Measurements from ENCODE around the gene PPP1R3A. TPM values are rescaled to one million over a fixed set of nuclear protein-coding genes. Genes with fewer than 3 reads are reported as not detected.
"Not testable (repeated sequence)": the region's sequence is repeated elsewhere in the genome, so short reads cannot be mapped to it uniquely, and the experiment has no call there.

PPP1R3A gene
- total and polyA plus RNA-seq, 8 donors, result 0.06 to 4.2 (median 1.9) TPM

DNA sequence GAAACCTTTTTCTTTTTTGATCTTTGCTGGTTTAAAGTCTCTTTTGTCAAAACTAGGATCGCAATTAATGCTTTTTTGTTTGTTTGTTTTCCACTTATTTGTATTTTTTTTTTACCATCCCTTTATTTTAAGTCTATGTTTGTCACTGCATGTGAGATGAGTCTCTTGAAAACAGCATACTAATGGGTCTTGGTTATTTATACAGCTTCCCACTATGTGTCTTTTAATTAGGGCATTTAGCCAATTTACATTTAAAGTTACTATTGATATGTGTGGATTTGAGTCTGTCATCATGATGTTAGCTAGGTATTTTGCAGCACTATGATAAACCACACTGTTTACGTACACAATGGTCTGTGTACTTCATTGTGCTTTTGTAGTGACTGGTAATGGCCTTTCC lies 34.7 kb upstream of the PPP1R3A start:
- Histone ChIP-seq H3K9me3 (peaks cover 0 to 55% of the 10 kb centered on the region in 2 donors), H3K36me3 (no peaks in the 10 kb centered on the region), H3K4me3 (no peak overlapping the region), H3K4me1 (no peaks in the 10 kb centered on the region), H3K27ac (no peak overlapping the region), H3K27me3 (no peaks in the 10 kb centered on the region)
- ATAC-seq, result no peak
- no peak for DNase-seq
- intact Hi-C loops (cut with DNase I), result no loop called here
- TF ChIP-seq, protein P1, sequence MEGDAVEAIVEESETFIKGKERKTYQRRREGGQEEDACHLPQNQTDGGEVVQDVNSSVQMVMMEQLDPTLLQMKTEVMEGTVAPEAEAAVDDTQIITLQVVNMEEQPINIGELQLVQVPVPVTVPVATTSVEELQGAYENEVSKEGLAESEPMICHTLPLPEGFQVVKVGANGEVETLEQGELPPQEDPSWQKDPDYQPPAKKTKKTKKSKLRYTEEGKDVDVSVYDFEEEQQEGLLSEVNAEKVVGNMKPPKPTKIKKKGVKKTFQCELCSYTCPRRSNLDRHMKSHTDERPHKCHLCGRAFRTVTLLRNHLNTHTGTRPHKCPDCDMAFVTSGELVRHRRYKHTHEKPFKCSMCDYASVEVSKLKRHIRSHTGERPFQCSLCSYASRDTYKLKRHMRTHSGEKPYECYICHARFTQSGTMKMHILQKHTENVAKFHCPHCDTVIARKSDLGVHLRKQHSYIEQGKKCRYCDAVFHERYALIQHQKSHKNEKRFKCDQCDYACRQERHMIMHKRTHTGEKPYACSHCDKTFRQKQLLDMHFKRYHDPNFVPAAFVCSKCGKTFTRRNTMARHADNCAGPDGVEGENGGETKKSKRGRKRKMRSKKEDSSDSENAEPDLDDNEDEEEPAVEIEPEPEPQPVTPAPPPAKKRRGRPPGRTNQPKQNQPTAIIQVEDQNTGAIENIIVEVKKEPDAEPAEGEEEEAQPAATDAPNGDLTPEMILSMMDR (IDR thresholded peaks at IDR 0.05), result no peak

DNA sequence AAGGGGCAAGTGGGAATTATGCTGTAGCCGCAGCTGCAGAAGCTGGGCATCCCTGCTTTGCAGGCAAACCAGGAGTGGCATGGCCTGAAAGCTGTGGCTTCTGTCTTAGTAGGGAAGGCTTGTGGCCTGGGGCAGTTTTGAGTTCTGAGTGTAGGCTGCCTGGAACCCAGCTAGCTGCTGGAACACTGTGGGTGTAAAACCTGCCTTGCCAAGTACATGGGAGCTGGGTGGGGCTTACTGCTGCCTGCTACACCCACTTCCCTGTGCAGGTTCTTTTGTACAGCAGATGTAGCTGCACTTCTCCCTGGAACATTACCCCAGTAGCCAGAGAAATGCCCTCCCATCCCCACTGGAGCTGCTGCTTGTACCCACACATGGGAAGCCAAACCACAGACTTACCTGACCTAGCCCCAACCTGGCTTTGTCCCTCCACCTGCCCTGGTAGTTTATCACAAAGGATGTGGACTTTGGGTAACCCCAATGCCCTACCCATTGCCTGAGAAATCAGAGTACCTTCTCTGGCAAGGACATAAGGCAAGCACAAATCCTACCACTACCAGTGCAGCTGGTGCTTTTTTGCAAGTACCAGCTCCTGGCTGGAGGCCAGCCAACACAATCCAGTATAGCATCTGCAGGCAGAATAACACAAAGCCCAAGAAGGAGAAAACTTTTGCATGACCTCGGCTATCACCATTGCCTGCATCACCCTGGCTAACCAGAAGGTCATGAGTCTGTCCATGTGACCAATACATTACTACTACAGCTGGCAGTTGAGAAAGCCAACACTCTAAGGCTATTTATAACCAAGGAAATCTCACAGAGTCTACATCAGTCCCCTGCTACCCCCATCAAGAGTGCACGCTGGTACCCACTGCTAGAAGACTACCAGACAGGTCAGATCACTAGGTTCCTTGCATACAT lies 26.5 kb upstream of the PPP1R3A start:
- TF ChIP-seq, protein P1 (IDR thresholded peaks at IDR 0.05), result no peak
- no peaks in the 10 kb centered on the region for H3K4me1 ChIP-seq
- H3K27ac ChIP-seq, result no peak overlapping the region
- DNase-seq (peak in 1 of 4 donors; percentile 2), ATAC-seq (no peak)
- no peaks in the 10 kb centered on the region for H3K27me3 ChIP-seq
- intact Hi-C loops (cut with DNase I), result no loop called here
- H3K36me3 ChIP-seq, result no peaks in the 10 kb centered on the region
- H3K9me3 ChIP-seq, result peaks cover 0 to 9% of the 10 kb centered on the region in 2 donors
- H3K4me3 ChIP-seq, result no peak overlapping the region

DNA sequence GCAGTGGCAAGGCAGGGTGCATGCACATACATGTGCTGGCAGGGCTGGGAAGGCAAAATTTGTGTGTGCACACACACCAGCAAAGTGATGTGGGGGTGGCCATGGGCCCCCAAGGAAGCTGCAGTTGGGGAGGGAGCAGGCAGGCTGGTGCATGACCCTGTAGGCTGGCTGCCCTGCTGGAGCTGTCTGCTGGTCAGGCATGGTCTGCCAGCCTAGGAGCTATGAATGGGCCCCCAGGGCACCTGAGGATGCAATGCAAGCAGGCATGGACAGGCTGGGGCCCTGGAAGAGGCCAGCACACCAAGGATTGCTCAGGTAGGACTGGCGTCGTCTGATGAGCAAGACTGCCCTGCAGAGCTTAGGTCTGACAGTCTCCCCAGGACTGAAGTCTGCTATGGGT lies 18.2 kb upstream of the PPP1R3A start:
- Histone ChIP-seq H3K9me3 (peaks cover 0 to 12% of the 10 kb centered on the region in 2 donors), H3K27me3 (no peaks in the 10 kb centered on the region), H3K4me3 (no peak overlapping the region), H3K4me1 (no peaks in the 10 kb centered on the region), H3K36me3 (no peaks in the 10 kb centered on the region), H3K27ac (no peak overlapping the region)
- ATAC-seq, result no peak
- TF ChIP-seq, protein P1 (IDR thresholded peaks at IDR 0.05), result no peak
- no peak for DNase-seq
- intact Hi-C loops (cut with DNase I), result no loop called here

DNA sequence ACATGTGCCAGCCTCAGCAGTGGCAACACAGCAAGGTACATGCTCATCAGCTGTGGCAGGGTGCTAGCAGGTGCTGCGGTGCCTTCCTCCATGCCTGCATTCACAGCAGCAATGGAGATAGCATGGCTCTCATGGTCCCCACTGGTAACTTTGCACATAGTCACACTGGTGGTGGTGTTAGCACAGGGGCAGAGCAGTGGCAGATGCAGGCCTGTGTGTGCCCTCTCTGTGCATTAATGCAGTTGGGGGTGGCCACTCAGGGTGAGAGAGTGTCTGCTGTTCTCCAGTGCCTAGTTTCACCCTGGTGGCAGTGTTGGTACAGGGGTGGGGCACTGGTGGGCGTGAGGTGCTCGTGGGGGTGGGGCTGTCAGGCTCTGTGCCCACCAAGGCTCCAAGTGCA lies 17.7 kb upstream of the PPP1R3A start:
- TF ChIP-seq, protein P1 (IDR thresholded peaks at IDR 0.05), result no peak
- H3K27ac ChIP-seq, result no peak overlapping the region
- intact Hi-C loops (cut with DNase I), result no loop called here
- H3K27me3 ChIP-seq, result no peaks in the 10 kb centered on the region
- DNase-seq (no peak), ATAC-seq (no peak)
- no peaks in the 10 kb centered on the region for H3K4me1 ChIP-seq
- H3K9me3 ChIP-seq, result peaks cover 0 to 14% of the 10 kb centered on the region in 2 donors
- H3K36me3 ChIP-seq, result no peaks in the 10 kb centered on the region
- H3K4me3 ChIP-seq, result no peak overlapping the region

DNA sequence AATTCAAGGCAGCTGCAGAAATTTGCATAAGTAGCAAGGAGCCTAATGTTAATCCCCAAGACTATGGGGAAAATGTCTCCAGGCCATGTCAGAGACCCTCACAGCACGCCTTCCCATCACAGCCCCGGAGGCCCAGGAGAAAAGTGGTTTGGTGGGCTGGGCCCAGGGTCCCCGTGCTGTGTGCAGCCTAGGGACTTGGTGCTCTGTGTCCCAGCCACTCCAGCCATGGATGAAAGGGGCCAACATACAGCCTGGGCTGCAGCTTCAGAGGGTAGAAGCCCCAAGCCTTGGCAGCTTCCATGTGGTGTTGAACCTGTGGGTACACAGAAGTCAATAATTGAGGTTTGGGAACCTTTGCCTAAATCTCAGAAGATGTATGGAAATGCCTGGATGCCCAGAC lies 10.6 kb upstream of the PPP1R3A start:
- DNase-seq; ATAC-seq; H3K4me1 ChIP-seq; H3K36me3 ChIP-seq; intact Hi-C loops (cut with DNase I); H3K4me3 ChIP-seq; H3K27me3 ChIP-seq; H3K27ac ChIP-seq: not testable (repeated sequence)
- H3K9me3 ChIP-seq, result peaks cover 0 to 18% of the 10 kb centered on the region in 2 donors
